Esophagus muscularis mucosa (tissue), 4 donors: ENCODE measurements around the gene CDK14. TPM values are rescaled to one million over a fixed set of nuclear protein-coding genes. Genes with fewer than 3 reads are reported as not detected.

Source experiments
- DNase-seq: peaks from one replicate; pipeline ENCODE4 v3.0.0-alpha.2; 2017; ENCODE audit errors: extremely low spot score
- H3K27ac ChIP-seq, 4 donors: fragments of 200-600 bp; sonication (generic); replicated peaks in 1 of 4; 1 replicate in 3 of 4; 2 replicates in 1 of 4; pipeline ENCODE4 v1.5.1; 2016 to 2019; ENCODE audit warnings: mild to moderate bottlenecking in 1 of 4
- H3K27me3 ChIP-seq, 4 donors: fragments of 200-600 bp; sonication (generic); one replicate each; pipeline versions ENCODE4 v1.5.1 to v1.6.0; 2016 to 2019
- H3K36me3 ChIP-seq, 4 donors: fragments of 200-600 bp; sonication (generic); one replicate each; pipeline ENCODE4 v1.5.1; 2016 to 2019
- H3K4me1 ChIP-seq, 4 donors: fragments of 200-600 bp; sonication (generic); one replicate each; pipeline ENCODE4 v1.5.1; 2016 to 2019
- H3K4me3 ChIP-seq, 4 donors: fragments of 200-600 bp; sonication (generic); 1 replicate in 2 of 4; 2 replicates in 2 of 4; pipeline ENCODE4 v1.5.1; 2016 to 2019; ENCODE audit warnings: mild to moderate bottlenecking in 4 of 4, moderate library complexity in 1 of 4
- H3K9me3 ChIP-seq, 4 donors: fragments of 200-600 bp; sonication (generic); 1 replicate in 3 of 4; 2 replicates in 1 of 4; pipeline ENCODE4 v1.5.1; 2016 to 2019
- CTCF ChIP-seq, 3 experiments: fragments of 200-600 bp in 2 of 3; fragments of 450-650 bp in 1 of 3; sonication (generic) in 2 of 3; IDR thresholded peaks; one replicate each; pipeline ENCODE4 v1.5.1; 2017 to 2019; ENCODE audit warnings: antibody characterized with exemption in 3 of 3, mild to moderate bottlenecking in 2 of 3, moderate library complexity in 1 of 3
- EP300 ChIP-seq: sonication (generic); formaldehyde crosslinking; IDR thresholded peaks from one replicate; pipeline ENCODE4 v1.6.1; 2017; ENCODE audit warnings: antibody characterized with exemption
- POLR2A ChIP-seq: fragments of 450-650 bp; IDR thresholded peaks from one replicate; pipeline ENCODE4 v1.6.1; 2017; ENCODE audit warnings: antibody characterized with exemption, moderate library complexity, mild to moderate bottlenecking, low read depth
- POLR2AphosphoS5 ChIP-seq, 2 donors: sonication (generic); formaldehyde crosslinking; IDR thresholded peaks; one replicate each; pipeline ENCODE4 v1.6.1; 2017; ENCODE audit warnings: antibody characterized with exemption in 2 of 2
- WGBS: methylation state at CpG from one replicate; pipeline ENCODE4 v1.1.5; 2018; 5-methylcytosine and 5-hydroxymethylcytosine counted together
- intact Hi-C: fragments of 100-400 bp; cut with DNase I; formaldehyde crosslinking; loops from one replicate; pipeline ENCODE4 v1.15.1; 2023
- total RNA-seq, 4 donors: library from RNA; depleted of rRNA; stranded (reverse); fragments of >200 nt; gene quantifications; one replicate each; pipeline versions ENCODE4 v1.1.0 to v1.2.1, GENCODE V29; 2016

CDK14 gene
- total RNA-seq, 4 donors from 2014 or later = 9.6 to 17.7 (median 14.3) TPM

GRCh38 chr7:90599038-90599437 lies 2.9 kb downstream of the CDK14 start:
- Histone ChIP-seq H3K36me3 (no peaks in the 10 kb centered on the region), H3K27me3 (no peaks in the 10 kb centered on the region), H3K27ac (no peak overlapping the region), H3K4me3 (no peak overlapping the region), H3K9me3 (no peaks in the 10 kb centered on the region), H3K4me1 (peaks cover 0 to 32% (median 29%) of the 10 kb centered on the region in 4 donors)
- DNase-seq = no peak
- TF ChIP-seq POLR2AphosphoS5 (IDR thresholded peaks at IDR 0.05) = no peak
- TF ChIP-seq EP300 = no peak
- no peak for TF ChIP-seq POLR2A
- TF ChIP-seq CTCF (IDR thresholded peaks at IDR 0.05) = no peak
- intact Hi-C loops = no loop called here
- WGBS = 80% methylated on average over 4 of the region's 4 CpGs

DNA sequence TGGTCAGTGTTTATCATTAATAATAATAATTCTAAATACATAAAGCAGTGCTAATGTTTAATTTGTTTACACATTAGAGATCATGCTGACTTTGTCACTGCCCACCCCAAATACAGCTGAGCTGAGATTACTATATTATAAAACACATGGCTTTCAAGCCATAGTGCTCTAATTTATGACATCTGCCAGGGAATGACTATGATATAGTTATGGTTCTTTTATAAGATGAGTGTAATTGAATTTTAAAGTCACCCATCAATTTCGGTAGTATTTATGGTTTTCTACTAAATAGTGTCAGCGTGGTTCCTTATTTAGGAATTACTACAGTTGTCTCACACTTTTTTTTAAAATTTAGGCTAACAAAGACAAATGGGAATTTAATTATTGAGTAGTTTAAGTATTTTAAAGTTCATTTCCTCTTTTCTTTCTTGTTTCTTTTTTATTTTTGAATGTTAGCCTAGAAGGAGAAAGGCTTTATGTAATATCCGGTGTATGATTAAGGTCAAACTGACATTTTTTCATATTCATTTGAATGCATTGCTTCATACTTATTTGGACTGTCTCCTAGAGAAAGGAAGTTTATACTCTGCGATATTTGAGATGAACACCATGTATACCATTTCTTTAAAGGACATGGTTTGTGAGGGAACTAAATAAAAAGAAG lies 3.9 kb downstream of the CDK14 start:
- TF ChIP-seq EP300 = no peak
- TF ChIP-seq CTCF (IDR thresholded peaks at IDR 0.05) = no peak
- TF ChIP-seq POLR2AphosphoS5 (IDR thresholded peaks at IDR 0.05) = no peak
- TF ChIP-seq POLR2A = no peak
- H3K36me3 ChIP-seq = no peaks in the 10 kb centered on the region
- peaks cover 3 to 26% (median 22%) of the 10 kb centered on the region in 4 donors for H3K4me1 ChIP-seq
- no peak for DNase-seq
- no peaks in the 10 kb centered on the region for H3K9me3 ChIP-seq
- H3K4me3 ChIP-seq = no peak overlapping the region
- no peaks in the 10 kb centered on the region for H3K27me3 ChIP-seq
- no peak overlapping the region for H3K27ac ChIP-seq
- intact Hi-C loops = no loop called here
- 53% methylated on average over 4 of the region's 4 CpGs for WGBS

- Histone ChIP-seq H3K27ac (no peak overlapping the region), H3K36me3 (no peaks in the 10 kb centered on the region), H3K4me1 (peaks cover 4 to 19% (median 7%) of the 10 kb centered on the region in 4 donors), H3K9me3 (no peaks in the 10 kb centered on the region), H3K27me3 (no peaks in the 10 kb centered on the region), H3K4me3 (no peak overlapping the region)
- intact Hi-C loops = no loop called here
- no peak for DNase-seq
- TF ChIP-seq EP300 (no peak), POLR2AphosphoS5 (IDR thresholded peaks at IDR 0.05) (no peak), POLR2A (no peak), CTCF (IDR thresholded peaks at IDR 0.05) (no peak)
- 96% methylated on average over 1 of the region's 1 CpG for WGBS
Measured at GRCh38 chr7:90602303-90602702, 6.2 kb downstream of the CDK14 start.

GRCh38 chr7:90603346-90603745 lies 7.2 kb downstream of the CDK14 start:
- Histone ChIP-seq H3K27me3 (no peaks in the 10 kb centered on the region), H3K4me3 (no peak overlapping the region), H3K4me1 (peaks cover 0 to 9% (median 2%) of the 10 kb centered on the region in 4 donors), H3K9me3 (no peaks in the 10 kb centered on the region), H3K27ac (no peak overlapping the region), H3K36me3 (no peaks in the 10 kb centered on the region)
- TF ChIP-seq CTCF (IDR thresholded peaks at IDR 0.05) (no peak), EP300 (no peak), POLR2AphosphoS5 (IDR thresholded peaks at IDR 0.05) (no peak), POLR2A (no peak)
- no peak for DNase-seq
- 83% methylated on average over 1 of the region's 1 CpG for WGBS
- intact Hi-C loops = no loop called here

DNA sequence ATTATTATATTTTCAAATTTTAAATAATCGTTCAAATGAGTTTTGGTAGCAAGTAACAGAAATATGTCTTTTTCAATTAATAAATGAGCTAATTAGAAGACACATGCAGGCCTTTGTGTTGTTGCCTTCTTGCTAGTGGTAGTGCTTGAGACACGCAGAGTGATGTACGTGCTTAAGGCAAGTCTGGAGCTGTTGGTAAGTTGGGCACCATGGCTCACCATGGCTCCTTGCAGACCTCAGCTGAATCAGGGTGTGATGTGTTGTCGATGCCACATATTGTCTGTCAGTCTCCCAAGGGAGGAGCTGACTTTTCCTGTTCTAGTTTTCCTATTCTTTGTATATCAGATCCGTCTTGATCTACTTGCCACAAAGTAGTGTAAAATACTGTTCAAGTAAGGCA lies 8.3 kb downstream of the CDK14 start:
- no peak for DNase-seq
- H3K27me3 ChIP-seq = no peaks in the 10 kb centered on the region
- no peaks in the 10 kb centered on the region for H3K9me3 ChIP-seq
- peaks cover 0 to 5% (median 2%) of the 10 kb centered on the region in 4 donors for H3K4me1 ChIP-seq
- intact Hi-C loops = no loop called here
- no peaks in the 10 kb centered on the region for H3K36me3 ChIP-seq
- TF ChIP-seq POLR2AphosphoS5 (IDR thresholded peaks at IDR 0.05) (no peak), POLR2A (no peak)
- H3K4me3 ChIP-seq = no peak overlapping the region
- no peak overlapping the region for H3K27ac ChIP-seq
- 89% methylated on average over 5 of the region's 5 CpGs for WGBS
